HG03469 (cell line): Measurements from ENCODE around the gene LARP1B.
A peak's percentile ranks its signal among the peaks of the same experiment; 100 is the strongest.
"Not testable (repeated sequence)": the region's sequence is repeated elsewhere in the genome, so short reads cannot be mapped to it uniquely, and the experiment has no call there.

Source experiments
- ATAC-seq: cut with Tn5 transposase; IDR thresholded peaks from one replicate; pipeline ENCODE4 v1.9.1; 2021; ENCODE audit warnings: mild to moderate bottlenecking, moderate library complexity, moderate number of reproducible peaks; ENCODE audit not compliant: unreplicated experiment

The LARP1B gene

GRCh38 chr4:128060699-128061565, at the start of gene LARP1B:
Gene LARP1B, plus strand, starts transcription at chr4:128061312. Its CDS starts 13,640 bp downstream, at chr4:128074952.
- ATAC-seq: peak; percentile 82

GRCh38 chr4:128025319-128025718, 35.8 kb upstream of the LARP1B start:
- no peak for ATAC-seq

DNA sequence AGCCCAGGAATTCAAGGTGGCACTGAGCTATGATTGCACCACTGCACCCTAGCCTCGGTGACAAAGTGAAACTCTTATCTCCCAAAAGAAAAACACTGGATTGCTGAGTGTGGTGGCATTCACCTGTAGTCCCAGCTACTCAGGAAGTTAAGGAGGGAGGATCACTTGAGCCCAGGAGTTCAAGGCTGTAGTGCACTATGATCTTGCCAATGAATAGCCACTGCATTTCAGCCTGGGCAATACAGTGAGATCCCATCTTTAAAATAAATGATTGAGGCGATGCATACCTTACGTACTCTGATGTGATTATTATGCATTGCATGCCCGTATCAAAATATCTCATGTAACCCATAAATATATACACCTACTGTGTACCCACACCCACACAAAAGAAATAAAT, 31.2 kb upstream of the LARP1B start:
- no peak for ATAC-seq

- no peak for ATAC-seq
These were observed 29.2 kb upstream of the LARP1B start for GRCh38 chr4:128031756-128032384.

DNA sequence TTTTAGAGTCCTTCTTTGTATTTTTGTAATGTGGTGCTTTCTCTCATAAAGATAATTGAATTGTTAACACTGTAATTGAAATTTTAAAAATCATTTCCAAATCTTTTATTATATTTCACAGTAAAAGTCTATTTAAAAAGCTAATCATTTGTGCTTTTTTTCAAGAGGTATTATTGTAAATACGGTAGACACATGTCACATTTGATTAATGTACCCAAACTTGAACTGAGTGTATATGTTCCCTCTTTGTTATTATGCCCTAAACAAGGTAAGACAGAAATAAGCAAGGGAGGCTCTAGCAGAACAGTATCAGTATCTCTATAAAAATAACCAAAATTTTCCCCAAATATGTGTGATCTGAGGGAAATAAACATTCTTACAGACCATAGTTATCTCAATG, 21.5 kb upstream of the LARP1B start:
- ATAC-seq: no peak

DNA sequence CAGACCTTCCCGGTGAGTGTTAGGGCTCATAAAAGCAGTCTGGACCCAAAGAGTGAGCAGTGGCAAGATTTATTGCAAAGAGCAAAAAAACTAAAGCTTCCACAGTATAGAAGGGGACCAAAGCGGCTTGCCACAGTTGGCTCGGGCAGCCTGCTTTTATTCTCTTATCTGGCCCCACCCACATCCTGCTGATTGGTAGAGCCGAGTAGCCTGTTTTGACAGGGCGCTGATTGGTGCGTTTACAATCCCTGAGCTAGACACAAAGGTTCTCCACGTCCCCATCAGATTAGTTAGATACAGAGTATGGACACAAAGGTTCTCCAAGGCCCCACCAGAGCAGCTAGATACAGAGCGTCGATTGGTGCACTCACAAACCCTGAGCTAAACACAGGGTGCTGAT, 14.1 kb upstream of the LARP1B start:
- ATAC-seq: not testable (repeated sequence)

GRCh38 chr4:128047514-128047913, 13.6 kb upstream of the LARP1B start:
- not testable (repeated sequence) for ATAC-seq

GRCh38 chr4:128051229-128051628, 9.9 kb upstream of the LARP1B start:
- not testable (repeated sequence) for ATAC-seq

DNA sequence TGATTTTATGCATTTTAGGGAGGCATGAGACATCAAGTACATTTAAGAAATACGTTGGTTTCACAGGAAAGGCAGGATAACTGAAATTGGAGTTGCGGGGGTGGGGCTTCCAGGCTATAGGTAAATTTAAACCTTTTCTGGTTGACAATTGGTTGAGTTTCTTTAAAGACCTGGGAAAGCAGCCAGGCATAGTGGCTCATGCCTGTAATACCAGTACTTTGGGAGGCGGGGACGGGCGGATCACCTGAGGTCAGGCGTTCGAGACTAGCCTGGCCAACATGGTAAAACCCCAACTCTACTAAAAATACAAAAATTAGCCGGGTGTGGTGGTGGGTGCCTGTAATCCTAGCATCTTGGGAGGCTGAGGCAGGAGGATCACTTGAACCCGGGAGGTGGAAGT, 6.2 kb upstream of the LARP1B start:
- ATAC-seq: not testable (repeated sequence)

- ATAC-seq: not testable (repeated sequence)
These were observed 5.5 kb upstream of the LARP1B start for GRCh38 chr4:128055441-128056206.

DNA sequence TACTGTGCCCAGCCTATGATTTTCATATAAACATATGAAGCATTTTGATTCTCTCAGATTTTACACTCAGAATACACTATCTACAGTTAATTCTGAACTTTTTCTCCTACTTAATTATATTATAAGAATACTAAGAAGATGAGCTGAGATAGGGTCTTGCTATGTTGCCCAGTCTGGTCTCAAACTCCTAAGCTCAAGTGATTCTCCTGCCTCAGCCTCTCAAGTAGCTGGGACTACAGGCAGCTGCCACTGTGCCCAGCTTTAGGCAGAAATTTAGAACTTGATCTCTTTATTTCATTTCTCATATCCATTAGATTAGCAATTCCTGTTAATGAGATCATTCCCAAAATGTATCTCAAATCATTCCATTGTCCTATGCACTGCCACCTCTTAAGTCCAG, 4.7 kb upstream of the LARP1B start:
- no peak for ATAC-seq

DNA sequence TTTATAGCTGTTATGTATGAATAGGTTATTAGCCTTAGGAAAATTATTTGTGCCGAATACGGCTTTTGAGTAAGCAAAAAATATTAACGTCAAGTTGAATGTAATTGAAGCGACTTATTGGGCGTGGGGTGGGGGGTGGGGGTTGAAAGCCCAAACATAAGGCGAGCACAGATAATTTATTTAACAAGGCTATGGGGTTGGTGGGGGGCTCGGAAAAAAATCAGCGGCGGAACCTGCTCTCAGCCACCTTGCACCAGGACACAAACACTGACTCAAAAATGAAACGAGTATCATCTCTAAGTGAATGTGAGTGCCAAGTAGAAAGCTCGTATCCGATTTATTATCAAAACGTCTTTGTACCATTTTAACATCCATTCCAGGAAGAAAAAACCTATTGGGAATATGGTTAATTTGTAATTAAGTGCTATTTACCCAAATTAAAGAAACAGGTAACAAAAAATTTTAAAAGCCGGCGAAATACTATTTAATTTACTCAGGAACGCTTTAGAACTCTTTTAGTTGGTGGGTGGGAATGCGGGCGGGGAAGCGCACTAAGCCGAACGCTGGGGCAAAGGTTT, 902 bp upstream of the LARP1B start:
- ATAC-seq: no peak

- peak; percentile 24 for ATAC-seq
These were observed 739 bp downstream of the LARP1B start for GRCh38 chr4:128061566-128062536.

- not testable (repeated sequence) for ATAC-seq
These were observed 5.3 kb downstream of the LARP1B start for GRCh38 chr4:128066453-128066820.

GRCh38 chr4:128068918-128069317, 7.8 kb downstream of the LARP1B start:
- ATAC-seq: no peak

DNA sequence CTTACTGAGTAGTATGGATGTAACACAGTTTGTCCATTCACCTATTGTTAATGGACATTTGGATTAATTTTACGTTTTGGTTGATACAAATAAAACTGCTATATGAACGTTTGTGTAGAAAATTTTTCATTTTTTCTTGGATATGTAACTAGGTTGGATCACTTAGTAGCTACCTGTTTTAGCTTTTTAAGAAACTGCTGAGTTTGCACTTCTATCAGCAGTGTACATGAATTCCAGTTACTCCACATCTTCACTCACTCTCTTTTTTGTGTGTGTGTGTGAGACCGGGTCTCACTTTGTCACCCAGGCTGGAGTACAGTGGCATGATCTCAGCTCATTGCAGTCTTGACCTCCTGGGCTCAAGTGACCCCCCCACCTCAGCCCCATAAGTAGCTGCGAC, 15.4 kb downstream of the LARP1B start:
- no peak for ATAC-seq

- not testable (repeated sequence) for ATAC-seq
These were observed 34.2 kb downstream of the LARP1B start for GRCh38 chr4:128095293-128095692.

GRCh38 chr4:128107766-128108165, 46.7 kb downstream of the LARP1B start:
- no peak for ATAC-seq

DNA sequence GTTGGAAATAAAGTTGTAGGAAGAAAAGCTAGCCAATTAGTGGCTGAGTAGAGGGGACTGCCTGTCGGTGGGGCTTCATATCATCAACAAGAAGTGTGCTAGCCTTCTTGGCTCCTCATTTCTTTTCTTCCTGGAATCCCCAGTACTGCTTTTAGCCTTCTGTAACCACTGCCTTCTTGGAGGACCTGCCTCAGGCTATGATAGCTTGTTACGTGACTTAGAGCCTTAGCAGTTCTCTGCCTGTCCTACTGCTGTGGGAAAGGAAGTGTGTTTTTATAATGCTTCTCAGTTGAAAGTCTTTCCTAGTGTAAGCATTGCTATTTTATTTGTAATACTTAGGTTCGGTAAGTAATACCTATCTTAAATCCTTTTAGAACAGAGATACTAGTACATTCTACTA, 61.9 kb downstream of the LARP1B start:
- no peak for ATAC-seq

DNA sequence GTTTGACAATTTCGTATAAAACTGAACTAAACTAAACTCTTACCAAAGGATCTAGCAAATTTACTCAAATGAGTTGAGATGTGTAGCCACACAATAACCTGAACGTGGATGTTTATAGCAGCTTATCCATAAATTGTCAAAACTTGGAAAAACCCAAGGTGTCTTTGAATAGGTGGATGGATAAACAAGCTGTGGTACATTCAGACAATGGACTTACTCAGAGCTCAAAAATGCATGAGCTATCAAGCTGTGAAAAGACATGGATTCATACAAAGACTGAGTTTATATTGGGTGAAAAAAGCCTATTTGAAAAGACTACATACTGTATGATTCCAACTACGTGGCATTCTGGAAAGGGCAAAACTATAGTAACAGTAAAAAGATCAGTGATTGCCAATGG, 69.5 kb downstream of the LARP1B start:
- ATAC-seq: no peak
